Caco-2 (cell line): ENCODE measurements around the gene RNASE12. TPM values are rescaled to one million over a fixed set of nuclear protein-coding genes. Genes with fewer than 3 reads are reported as not detected.

Experiments
- BruUV-seq: library from RNA; stranded (reverse); fragments of 400-500 nt; replicated peaks from 2 replicates; lab custom pipeline; 2021; lab: Mats Ljungman, UMichigan
- CTCF ChIA-PET: fragments of 300-600 bp; sonication (Branson Sonifier 250); formaldehyde crosslinking; loops from one replicate; lab custom pipeline; 2022; ENCODE audit warnings: antibody characterized with exemption; lab: Charles Lee
- POLR2A ChIA-PET: fragments of 300-600 bp; sonication (Branson Sonifier 250); formaldehyde crosslinking; loops from one replicate; lab custom pipeline; 2022; ENCODE audit warnings: antibody characterized with exemption; lab: Charles Lee
- DNase-seq, 2 experiments: peaks; one replicate each; pipeline versions ENCODE4 v3.0.0 to v3.0.0-alpha.2; 2020 to 2022
- H3K27me3 ChIP-seq: replicated peaks from 2 replicates; pipeline ENCODE4 v1.6.0; 2011; ENCODE audit warnings: low read length; ENCODE audit not compliant: control insufficient read depth, insufficient read depth
- H3K36me3 ChIP-seq: 2 replicates; pipeline ENCODE4 v1.5.1; 2011; ENCODE audit warnings: low read length; ENCODE audit not compliant: control insufficient read depth, insufficient read depth
- H3K4me1 ChIP-seq: fragments of 250-450 bp; sonication (Bioruptor Pico); 2 replicates; pipeline ENCODE4 v1.5.1; 2020; ENCODE audit warnings: mild to moderate bottlenecking
- H3K4me3 ChIP-seq: 2 replicates; pipeline ENCODE4 v1.5.1; 2011; ENCODE audit warnings: low read depth, mild to moderate bottlenecking, control low read depth, low read length
- H3K9me3 ChIP-seq: fragments of 250-450 bp; sonication (Bioruptor Pico); 2 replicates; pipeline ENCODE4 v1.5.1; 2020; ENCODE audit warnings: mild to moderate bottlenecking, moderate library complexity
- H3K27ac Mint-ChIP-seq: one replicate; pipeline ENCODE4 v1.8.0; 2022; ENCODE audit warnings: mixed read lengths; ENCODE audit not compliant: unreplicated experiment
- H3K27me3 Mint-ChIP-seq: one replicate; pipeline ENCODE4 v1.8.0; 2022; ENCODE audit warnings: mixed read lengths; ENCODE audit not compliant: insufficient read depth, unreplicated experiment
- H3K36me3 Mint-ChIP-seq: one replicate; pipeline ENCODE4 v1.8.0; 2022; ENCODE audit warnings: mild to moderate bottlenecking, mixed read lengths; ENCODE audit not compliant: insufficient read depth, unreplicated experiment
- H3K4me1 Mint-ChIP-seq: one replicate; pipeline ENCODE4 v1.8.0; 2022; ENCODE audit warnings: low read depth, mixed read lengths; ENCODE audit not compliant: unreplicated experiment
- H3K4me3 Mint-ChIP-seq: one replicate; pipeline ENCODE4 v1.8.0; 2022; ENCODE audit warnings: mild to moderate bottlenecking, moderate library complexity, mixed read lengths; ENCODE audit not compliant: unreplicated experiment
- H3K9me3 Mint-ChIP-seq: one replicate; pipeline ENCODE4 v1.8.0; 2022; ENCODE audit warnings: mixed read lengths; ENCODE audit not compliant: unreplicated experiment
- CTCF ChIP-seq, 2 experiments: fragments of 200-600 bp in 1 of 2; IDR thresholded peaks; 1 replicate in 1 of 2; 2 replicates in 1 of 2; pipeline versions ENCODE4 v1.5.1 to v1.8.0; 2011 to 2022; ENCODE audit warnings: antibody characterized with exemption in 1 of 2, control low read depth in 1 of 2, inconsistent platforms in 1 of 2, low read depth in 1 of 2, low read length in 1 of 2, mild to moderate bottlenecking in 1 of 2, moderate library complexity in 1 of 2; ENCODE audit not compliant: insufficient read depth in 1 of 2, severe bottlenecking in 1 of 2, unreplicated experiment in 1 of 2
- intact Hi-C: fragments of 100-400 bp; cut with micrococcal nuclease; formaldehyde crosslinking; loops from one replicate; pipeline ENCODE4 v1.10.0; 2022; ENCODE audit not compliant: unreplicated experiment
- total RNA-seq: library from RNA; stranded (reverse); gene quantifications from 2 replicates; pipeline ENCODE4 v1.2.3, GENCODE V29; 2022

RNASE12 gene
- total RNA-seq, 1 experiment from 2014 or later = not detected

- peak overlapping the region; percentile 93 for H3K4me3 Mint-ChIP-seq
- Histone ChIP-seq H3K4me3 (peak overlapping the region; percentile 38), H3K9me3 (no peaks in the 10 kb centered on the region), H3K36me3 (no peaks in the 10 kb centered on the region), H3K4me1 (peaks cover 7% of the 10 kb centered on the region), H3K27me3 (no peaks in the 10 kb centered on the region)
- POLR2A ChIA-PET = interaction anchor here (1.0 kb wide), 1 partner anchor 19 kb away, joined by 4 read pairs; no protein-coding TSS in a partner anchor
- BruUV-seq = no TSS peak
- peak; percentile 72 to 74 for DNase-seq
- no peak for TF ChIP-seq CTCF (IDR thresholded peaks at IDR 0.05; ENCODE audit: insufficient read depth in 1 of 2, low read depth in 1 of 2, low read length in 1 of 2, severe bottlenecking in 1 of 2, unreplicated experiment in 1 of 2)
- H3K4me1 Mint-ChIP-seq = peaks cover 28% of the 10 kb centered on the region
- peak overlapping the region; percentile 92 for H3K27ac Mint-ChIP-seq
- no peaks in the 10 kb centered on the region for H3K9me3 Mint-ChIP-seq
- CTCF ChIA-PET = interaction anchor here (0.9 to 2.0 kb wide), 3 partner anchors 19 to 52 kb away, joined by 4 to 9 read pairs (median 9); partner anchors contain the start of gene RNASE4
- peaks cover 3% of the 10 kb centered on the region for H3K27me3 Mint-ChIP-seq
- intact Hi-C loops = loop anchor here (1.0 kb wide), 2 partner anchors 19 to 50 kb away; no protein-coding TSS in a partner anchor
- H3K36me3 Mint-ChIP-seq = peaks cover 42% of the 10 kb centered on the region
These were observed 40.8 kb upstream of the RNASE12 start for GRCh38 chr14:20631880-20632389.

- DNase-seq = peak; percentile 58 to 77
These were observed 40.1 kb upstream of the RNASE12 start for GRCh38 chr14:20631023-20631879.

More at GRCh38 chr14:20631023-20631879, 40.1 kb upstream of the RNASE12 start:
- no peak for TF ChIP-seq CTCF (IDR thresholded peaks at IDR 0.05; ENCODE audit: insufficient read depth in 1 of 2, low read depth in 1 of 2, low read length in 1 of 2, severe bottlenecking in 1 of 2, unreplicated experiment in 1 of 2)
- H3K9me3 Mint-ChIP-seq = no peaks in the 10 kb centered on the region
- BruUV-seq = no TSS peak
- intact Hi-C loops = loop anchor here (1.0 kb wide), 2 partner anchors 18 to 51 kb away; no protein-coding TSS in a partner anchor
- peaks cover 3% of the 10 kb centered on the region for H3K27me3 Mint-ChIP-seq
- H3K27ac Mint-ChIP-seq = peak overlapping the region; percentile 92
- Histone ChIP-seq H3K9me3 (no peaks in the 10 kb centered on the region), H3K36me3 (no peaks in the 10 kb centered on the region), H3K27me3 (no peaks in the 10 kb centered on the region), H3K4me1 (peaks cover 7% of the 10 kb centered on the region), H3K4me3 (peak overlapping the region; percentile 38)
- H3K4me3 Mint-ChIP-seq = peak overlapping the region; percentile 93
- POLR2A ChIA-PET = interaction anchor here (1.5 kb wide), 1 partner anchor 18 kb away, joined by 5 read pairs; no protein-coding TSS in a partner anchor
- CTCF ChIA-PET = interaction anchor here (0.9 to 2.0 kb wide), 7 partner anchors 9 to 170 kb away, joined by 3 to 9 read pairs (median 4); partner anchors contain the start of genes PIP4P1 and RNASE4
- H3K36me3 Mint-ChIP-seq = peaks cover 42% of the 10 kb centered on the region
- peaks cover 28% of the 10 kb centered on the region for H3K4me1 Mint-ChIP-seq
